Fibroblast of the aortic adventitia (primary cell): Measurements from ENCODE around the gene TM4SF4. TPM values are rescaled to one million over a fixed set of nuclear protein-coding genes. Genes with fewer than 3 reads are reported as not detected.

ENCODE experiments used
- DNase-seq: peaks from one replicate; pipeline ENCODE4 v3.0.0-alpha.2; 2010; ENCODE audit warnings: low read depth
- H3K4me3 ChIP-seq: 2 replicates; pipeline ENCODE4 v1.5.1; 2011; ENCODE audit warnings: low read depth, mild to moderate bottlenecking, control low read depth, low read length, moderate library complexity
- total RNA-seq: library from RNA; depleted of rRNA; stranded (reverse); fragments of >200 nt; gene quantifications from 2 replicates; pipeline ENCODE4 v1.2.3, GENCODE V29; 2012; ENCODE audit warnings: low replicate concordance
- TF ChIP-seq, protein P1 (sequence below): IDR thresholded peaks from 2 replicates; pipeline ENCODE4 v1.5.1; 2011; ENCODE audit warnings: mild to moderate bottlenecking, low read length, control low read depth, inconsistent platforms; ENCODE audit not compliant: insufficient read depth

TM4SF4 gene
- total RNA-seq, 1 donor = 0.45 TPM

DNA sequence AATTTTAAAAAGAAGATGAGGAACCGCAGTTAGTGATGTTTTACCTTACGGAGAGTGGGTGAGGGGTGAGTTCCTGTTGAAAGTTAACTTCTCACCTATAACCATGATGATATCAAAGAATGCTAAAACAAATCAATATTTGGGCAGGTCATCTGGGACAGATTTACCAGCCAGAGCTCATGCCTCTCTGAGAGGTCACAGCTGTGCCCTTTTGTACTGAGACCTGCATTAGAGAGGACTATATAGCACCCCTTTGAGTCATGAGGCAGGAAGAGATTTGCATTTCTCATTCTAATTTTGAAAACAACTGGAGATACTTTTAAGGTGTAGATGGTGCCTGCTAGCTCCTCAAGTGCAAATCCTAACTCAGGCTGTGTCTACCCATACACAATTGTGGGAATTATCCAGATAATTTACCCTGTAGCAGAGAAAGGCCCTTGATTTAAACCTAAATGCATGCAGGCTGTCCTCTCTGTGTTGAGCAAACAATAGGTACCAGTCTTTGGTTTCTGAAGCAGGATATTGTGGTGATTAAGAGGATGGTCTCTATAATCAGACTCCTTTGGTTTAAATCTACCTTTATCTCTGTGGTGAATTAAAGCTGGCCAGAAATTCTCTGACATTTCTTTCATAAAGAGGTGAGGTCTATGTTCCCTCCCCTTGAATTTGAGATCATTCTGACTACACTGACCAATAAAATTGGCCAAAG is 5.8 kb upstream of the TM4SF4 start:
- TF ChIP-seq, protein P1, sequence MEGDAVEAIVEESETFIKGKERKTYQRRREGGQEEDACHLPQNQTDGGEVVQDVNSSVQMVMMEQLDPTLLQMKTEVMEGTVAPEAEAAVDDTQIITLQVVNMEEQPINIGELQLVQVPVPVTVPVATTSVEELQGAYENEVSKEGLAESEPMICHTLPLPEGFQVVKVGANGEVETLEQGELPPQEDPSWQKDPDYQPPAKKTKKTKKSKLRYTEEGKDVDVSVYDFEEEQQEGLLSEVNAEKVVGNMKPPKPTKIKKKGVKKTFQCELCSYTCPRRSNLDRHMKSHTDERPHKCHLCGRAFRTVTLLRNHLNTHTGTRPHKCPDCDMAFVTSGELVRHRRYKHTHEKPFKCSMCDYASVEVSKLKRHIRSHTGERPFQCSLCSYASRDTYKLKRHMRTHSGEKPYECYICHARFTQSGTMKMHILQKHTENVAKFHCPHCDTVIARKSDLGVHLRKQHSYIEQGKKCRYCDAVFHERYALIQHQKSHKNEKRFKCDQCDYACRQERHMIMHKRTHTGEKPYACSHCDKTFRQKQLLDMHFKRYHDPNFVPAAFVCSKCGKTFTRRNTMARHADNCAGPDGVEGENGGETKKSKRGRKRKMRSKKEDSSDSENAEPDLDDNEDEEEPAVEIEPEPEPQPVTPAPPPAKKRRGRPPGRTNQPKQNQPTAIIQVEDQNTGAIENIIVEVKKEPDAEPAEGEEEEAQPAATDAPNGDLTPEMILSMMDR = no peak
- DNase-seq = no peak

DNA sequence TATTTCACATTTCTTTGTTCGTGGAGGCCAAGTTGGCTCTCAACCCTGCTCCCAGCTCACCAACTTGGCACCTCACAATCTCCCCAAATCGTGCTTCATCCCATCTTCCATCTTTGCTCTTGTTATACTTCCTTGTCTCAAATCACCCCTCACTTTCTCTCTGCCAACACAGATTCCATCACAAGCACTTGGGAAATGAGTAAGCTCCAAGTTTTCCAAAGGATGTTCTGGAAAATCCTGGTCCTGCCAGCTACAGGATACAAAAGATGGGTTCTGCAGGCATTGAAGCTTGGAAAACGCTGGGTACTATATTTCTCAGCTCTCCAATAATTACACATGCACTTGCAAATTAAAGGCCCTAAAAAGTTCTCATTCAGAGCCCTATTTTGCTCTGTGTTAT is 4.1 kb upstream of the TM4SF4 start:
- H3K4me3 ChIP-seq = no peak overlapping the region
- TF ChIP-seq, protein P1 = no peak
- DNase-seq = peak; percentile 36

More for the DNA sequence above, 5.8 kb upstream of the TM4SF4 start:
- no peak overlapping the region for H3K4me3 ChIP-seq

DNA sequence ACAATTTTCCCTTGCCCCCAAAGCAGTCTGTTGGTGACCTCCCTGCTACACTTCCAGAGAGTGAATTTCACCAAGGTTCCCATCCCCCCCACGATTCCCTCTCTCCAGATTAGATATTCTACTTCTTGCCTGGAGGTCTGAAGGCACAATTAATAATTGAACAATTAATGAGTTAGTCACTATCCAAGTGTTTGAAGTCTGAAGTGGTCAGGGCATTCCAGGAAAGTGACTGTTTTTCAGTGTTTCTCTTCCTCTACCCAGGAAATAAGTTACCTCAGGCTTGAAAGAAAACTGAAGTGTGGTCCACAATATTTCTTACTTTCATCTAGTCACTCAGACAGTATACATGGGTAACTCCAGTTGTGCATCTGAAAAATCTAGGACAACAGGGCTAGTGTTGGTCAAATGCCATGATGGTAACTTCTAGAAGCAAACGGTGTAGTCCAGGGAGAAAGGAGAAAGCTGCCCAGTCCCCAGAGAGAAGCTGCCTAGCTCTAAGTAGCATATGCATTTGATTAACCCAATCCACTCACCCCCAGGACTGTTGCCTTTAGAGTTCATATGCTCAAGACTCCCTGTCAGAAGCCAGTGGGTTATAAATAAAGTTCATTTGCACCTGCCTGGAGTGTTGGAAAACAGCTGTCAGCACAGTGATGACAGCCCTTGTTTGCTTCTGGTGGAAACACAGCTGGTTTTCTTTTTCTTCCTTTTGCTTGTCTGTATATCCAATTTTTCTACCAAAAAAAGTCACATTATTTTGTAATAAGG is 2.3 kb upstream of the TM4SF4 start:
- peak; percentile 47 for DNase-seq
- TF ChIP-seq, protein P1 = no peak

DNA sequence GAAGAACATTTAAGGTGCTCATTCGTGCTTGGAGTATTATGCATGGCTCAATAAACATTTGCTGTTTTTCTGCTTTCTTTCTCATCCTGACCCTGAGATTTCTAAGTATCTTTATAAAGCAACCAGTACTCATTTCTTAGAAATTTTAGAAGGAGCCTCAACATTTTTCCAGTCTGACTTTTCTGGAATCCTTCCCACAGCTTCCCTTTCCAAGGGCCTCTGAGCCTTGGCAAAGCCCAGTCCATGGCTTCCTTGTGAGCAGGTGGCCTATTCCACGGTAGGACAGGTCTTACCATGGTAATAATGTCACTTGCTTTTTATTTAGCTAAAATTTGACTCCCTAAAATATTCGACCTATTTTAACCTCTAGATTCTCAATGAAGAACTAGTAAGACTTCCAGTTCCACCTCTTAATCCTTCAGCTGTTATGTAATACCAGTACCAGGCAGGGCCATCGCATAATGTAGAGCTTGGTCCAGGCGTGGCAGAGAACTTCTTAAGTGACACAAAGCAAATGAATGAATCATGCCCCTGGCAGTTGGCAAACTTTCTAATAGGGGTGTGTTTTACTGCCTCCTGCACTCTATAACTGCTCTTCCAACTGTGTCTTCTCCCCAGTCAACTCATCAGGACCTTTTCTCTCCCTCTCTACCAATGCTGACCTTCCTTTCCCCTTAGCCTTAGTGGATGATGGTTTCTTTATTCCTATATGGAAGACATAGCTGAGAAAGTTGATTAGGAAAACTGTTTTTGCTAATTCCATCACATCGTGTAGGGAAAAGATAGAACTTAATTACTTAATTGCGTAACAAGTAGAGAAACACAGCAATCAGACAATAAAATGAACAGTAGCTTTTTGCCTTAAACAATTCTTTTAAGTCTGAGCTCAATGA is 894 bp upstream of the TM4SF4 start:
- TF ChIP-seq, protein P1 = no peak
- H3K4me3 ChIP-seq = no peak overlapping the region
- peak; percentile 89 for DNase-seq

More for the DNA sequence above, 2.3 kb upstream of the TM4SF4 start:
- no peak overlapping the region for H3K4me3 ChIP-seq

DNA sequence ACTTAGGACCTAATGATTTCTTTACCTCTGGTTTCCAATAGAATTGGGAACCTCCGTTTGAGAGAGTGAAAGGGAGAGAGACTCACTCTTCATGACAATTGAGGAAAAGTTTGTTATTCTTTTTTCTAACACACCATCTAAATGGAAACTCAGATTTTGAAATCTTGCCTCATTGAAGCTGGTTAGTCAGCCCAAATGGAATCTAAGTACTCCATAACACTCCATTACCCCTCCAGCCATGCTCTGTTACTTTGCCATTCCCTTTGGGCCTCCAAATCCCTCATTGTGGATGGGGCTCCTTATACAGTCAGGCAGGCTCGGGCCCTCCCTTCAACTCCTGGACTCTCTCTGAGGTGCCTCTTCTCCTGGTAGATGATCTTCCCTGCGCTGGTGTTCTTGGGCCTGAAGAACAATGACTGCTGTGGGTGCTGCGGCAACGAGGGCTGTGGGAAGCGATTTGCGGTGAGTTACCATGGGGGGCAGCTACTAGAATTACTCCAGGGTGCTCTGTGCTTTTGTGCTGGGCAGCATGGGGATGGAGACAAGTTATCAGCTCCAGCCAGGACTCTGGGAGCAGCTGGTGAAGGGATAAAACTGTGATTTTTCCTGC is 1.1 kb downstream of the TM4SF4 start:
- DNase-seq = no peak
- TF ChIP-seq, protein P1 = no peak

DNA sequence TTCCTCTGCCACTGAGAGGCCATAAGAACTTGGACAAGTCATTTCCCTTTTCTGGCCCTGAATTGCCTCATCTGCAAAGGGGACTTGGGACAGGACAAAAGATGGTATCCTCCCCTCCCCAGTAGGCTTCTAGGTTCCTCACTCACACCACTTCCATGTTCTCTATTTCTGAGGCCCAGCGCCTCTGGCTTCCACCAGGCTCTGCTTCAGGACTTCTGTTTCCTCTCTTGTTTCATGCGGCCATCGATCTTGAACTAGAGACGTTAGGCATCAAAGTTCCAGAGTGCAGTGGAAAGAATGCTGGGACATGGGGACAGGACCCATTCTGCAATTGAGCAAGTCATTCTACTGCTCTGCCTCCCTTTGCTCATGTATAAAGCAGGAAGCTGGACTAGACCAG is 1.7 kb downstream of the TM4SF4 start:
- TF ChIP-seq, protein P1 = no peak
- DNase-seq = no peak
- no peak overlapping the region for H3K4me3 ChIP-seq

More for the DNA sequence above, 1.1 kb downstream of the TM4SF4 start:
- no peak overlapping the region for H3K4me3 ChIP-seq
